Astrocyte (in vitro differentiated cells and primary cell): Measurements from ENCODE around the gene TMEM63C.

Experiments used
- EZH2 ChIP-seq: IDR thresholded peaks from 2 replicates; pipeline ENCODE4 v1.6.1; 2012; ENCODE audit warnings: mild to moderate bottlenecking, low read length, inconsistent platforms; ENCODE audit not compliant: insufficient read depth
- TF ChIP-seq, protein P1 (sequence below): IDR thresholded peaks from 2 replicates; pipeline ENCODE4 v1.5.1; 2011; ENCODE audit warnings: low read depth, mild to moderate bottlenecking, inconsistent platforms, low read length, moderate library complexity; ENCODE audit not compliant: insufficient read depth

DNA sequence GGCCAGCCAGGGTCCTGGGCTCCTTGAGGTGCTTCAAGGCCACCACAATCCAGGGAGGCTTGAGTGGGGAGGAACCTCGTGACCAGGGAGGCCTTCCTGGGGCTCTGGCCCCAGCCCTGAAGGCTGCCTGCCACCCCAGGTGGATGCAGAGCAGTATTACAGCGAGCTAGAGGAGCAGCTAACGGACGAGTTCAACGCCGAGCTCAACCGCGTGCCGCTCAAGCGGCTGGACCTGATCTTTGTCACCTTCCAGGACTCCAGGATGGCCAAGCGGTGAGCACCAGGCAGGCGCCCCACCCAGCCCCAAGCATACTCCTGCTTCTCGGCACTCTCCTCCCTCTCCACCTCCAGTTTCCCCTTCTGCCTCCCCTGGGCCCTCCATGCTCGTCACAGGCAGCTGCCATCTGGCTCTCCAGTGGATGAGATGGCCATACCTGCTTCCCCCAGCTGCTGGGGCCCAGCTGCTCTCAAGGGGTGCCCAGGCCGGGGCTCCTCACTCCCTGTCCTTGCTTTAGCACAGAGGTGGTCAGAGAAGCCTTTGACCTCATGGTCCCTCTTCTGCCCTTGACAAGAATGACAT, 58.8 kb downstream of the TMEM63C start:
- TF ChIP-seq, protein P1, sequence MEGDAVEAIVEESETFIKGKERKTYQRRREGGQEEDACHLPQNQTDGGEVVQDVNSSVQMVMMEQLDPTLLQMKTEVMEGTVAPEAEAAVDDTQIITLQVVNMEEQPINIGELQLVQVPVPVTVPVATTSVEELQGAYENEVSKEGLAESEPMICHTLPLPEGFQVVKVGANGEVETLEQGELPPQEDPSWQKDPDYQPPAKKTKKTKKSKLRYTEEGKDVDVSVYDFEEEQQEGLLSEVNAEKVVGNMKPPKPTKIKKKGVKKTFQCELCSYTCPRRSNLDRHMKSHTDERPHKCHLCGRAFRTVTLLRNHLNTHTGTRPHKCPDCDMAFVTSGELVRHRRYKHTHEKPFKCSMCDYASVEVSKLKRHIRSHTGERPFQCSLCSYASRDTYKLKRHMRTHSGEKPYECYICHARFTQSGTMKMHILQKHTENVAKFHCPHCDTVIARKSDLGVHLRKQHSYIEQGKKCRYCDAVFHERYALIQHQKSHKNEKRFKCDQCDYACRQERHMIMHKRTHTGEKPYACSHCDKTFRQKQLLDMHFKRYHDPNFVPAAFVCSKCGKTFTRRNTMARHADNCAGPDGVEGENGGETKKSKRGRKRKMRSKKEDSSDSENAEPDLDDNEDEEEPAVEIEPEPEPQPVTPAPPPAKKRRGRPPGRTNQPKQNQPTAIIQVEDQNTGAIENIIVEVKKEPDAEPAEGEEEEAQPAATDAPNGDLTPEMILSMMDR = no peak
- TF ChIP-seq EZH2 = no peak
